ENCODE measurements around the gene CPXM2.
"Not testable (repeated sequence)": the region's sequence is repeated elsewhere in the genome, so short reads cannot be mapped to it uniquely, and the experiment has no call there.

Gene CPXM2

GRCh38 chr10:123742751-123743440 lies 148.7 kb downstream of the CPXM2 start:
- DNase-seq (ENCODE audit: low read depth), result no peak

GRCh38 chr10:123741711-123742110 lies 149.9 kb downstream of the CPXM2 start:
- no peak for DNase-seq (ENCODE audit: low read depth)

- DNase-seq (ENCODE audit: low read depth), result no peak
Observed at GRCh38 chr10:123741146-123741545, 150.5 kb downstream of the CPXM2 start.

- DNase-seq (ENCODE audit: low read depth), result not testable (repeated sequence)
Observed at GRCh38 chr10:123736917-123737316, 154.7 kb downstream of the CPXM2 start.

GRCh38 chr10:123729523-123729922 lies 162.1 kb downstream of the CPXM2 start:
- no peak for DNase-seq (ENCODE audit: low read depth)

GRCh38 chr10:123726836-123727235 lies 164.8 kb downstream of the CPXM2 start:
- no peak for DNase-seq (ENCODE audit: low read depth)

- no peak for DNase-seq (ENCODE audit: low read depth)
Observed at GRCh38 chr10:123726381-123726780, 165.2 kb downstream of the CPXM2 start.

GRCh38 chr10:123724747-123725146 lies 166.9 kb downstream of the CPXM2 start:
- no peak for DNase-seq (ENCODE audit: low read depth)

GRCh38 chr10:123722351-123722750 lies 169.3 kb downstream of the CPXM2 start:
- no peak for DNase-seq (ENCODE audit: low read depth)

GRCh38 chr10:123721441-123722049 lies 170.1 kb downstream of the CPXM2 start:
- no peak for DNase-seq (ENCODE audit: low read depth)

GRCh38 chr10:123720536-123720935 lies 171.1 kb downstream of the CPXM2 start:
- no peak for DNase-seq (ENCODE audit: low read depth)

- no peak for DNase-seq (ENCODE audit: low read depth)
Observed at GRCh38 chr10:123718544-123719060, 173.0 kb downstream of the CPXM2 start.

GRCh38 chr10:123717336-123717735 lies 174.3 kb downstream of the CPXM2 start:
- no peak for DNase-seq (ENCODE audit: low read depth)

- DNase-seq (ENCODE audit: low read depth), result no peak
Observed at GRCh38 chr10:123715546-123715945, 176.1 kb downstream of the CPXM2 start.

GRCh38 chr10:123706236-123706635 lies 185.4 kb downstream of the CPXM2 start:
- no peak for DNase-seq (ENCODE audit: low read depth)

- DNase-seq (ENCODE audit: low read depth), result no peak
Observed at GRCh38 chr10:123704812-123705211, 186.8 kb downstream of the CPXM2 start.

GRCh38 chr10:123704076-123704475 lies 187.5 kb downstream of the CPXM2 start:
- no peak for DNase-seq (ENCODE audit: low read depth)

- DNase-seq (ENCODE audit: low read depth), result no peak
Observed at GRCh38 chr10:123703195-123703790, 188.3 kb downstream of the CPXM2 start.

Measured in stimulated activated CD8-positive, alpha-beta memory T cell treated with anti-CD3 and anti-CD28 coated beads, Interleukin-4, amount 100 ng/mL, for 24 hours (primary cell).